ENCODE data around the gene TSPAN16.

DNA sequence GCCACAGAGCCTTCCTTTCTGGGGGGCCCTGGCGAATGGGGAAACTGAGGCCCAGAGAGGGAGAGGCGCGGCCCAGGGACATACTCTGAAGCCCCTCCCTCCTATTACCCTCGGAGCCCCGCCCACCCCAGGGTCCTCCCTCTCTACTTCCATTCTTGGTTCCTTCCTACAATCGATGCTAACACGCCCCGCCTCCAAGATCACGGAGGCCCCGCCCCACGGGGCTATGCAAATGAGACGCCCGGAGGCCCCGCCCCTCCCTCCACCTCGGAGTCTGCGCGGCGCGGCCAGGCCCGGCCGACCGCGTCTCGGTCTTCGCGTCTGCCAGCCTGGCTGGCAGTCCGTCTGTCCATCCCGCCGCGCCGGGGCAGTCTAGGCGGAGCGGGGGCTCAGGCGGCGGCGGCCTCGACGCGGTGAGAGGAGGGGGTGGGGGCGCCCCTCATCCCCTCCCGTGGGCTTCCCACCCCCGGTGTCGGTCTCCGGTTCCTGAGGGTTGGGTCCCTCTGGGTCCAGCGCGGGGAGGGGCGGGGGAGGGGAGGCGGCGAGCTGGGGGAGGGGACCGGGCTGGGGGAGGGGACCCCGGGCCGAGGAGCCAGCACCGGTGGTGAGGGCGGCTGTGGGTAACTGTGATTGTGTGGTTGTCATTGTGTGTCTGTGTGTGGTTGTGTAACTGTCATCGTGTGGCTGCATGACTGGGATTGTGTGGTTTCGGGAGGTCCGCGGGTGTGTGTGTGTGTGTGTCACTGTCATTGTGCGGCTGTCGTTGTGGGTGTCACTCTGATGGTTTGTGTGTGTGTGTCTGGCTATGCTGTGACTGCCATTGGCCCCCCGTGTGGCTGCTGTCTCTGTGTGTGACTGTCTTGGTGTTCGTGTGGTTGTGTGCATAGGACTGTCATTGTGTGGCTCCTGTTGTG, 59.5 kb downstream of the TSPAN16 start, which contains the start of gene PLPPR2:
- TF ChIP-seq, protein P1, sequence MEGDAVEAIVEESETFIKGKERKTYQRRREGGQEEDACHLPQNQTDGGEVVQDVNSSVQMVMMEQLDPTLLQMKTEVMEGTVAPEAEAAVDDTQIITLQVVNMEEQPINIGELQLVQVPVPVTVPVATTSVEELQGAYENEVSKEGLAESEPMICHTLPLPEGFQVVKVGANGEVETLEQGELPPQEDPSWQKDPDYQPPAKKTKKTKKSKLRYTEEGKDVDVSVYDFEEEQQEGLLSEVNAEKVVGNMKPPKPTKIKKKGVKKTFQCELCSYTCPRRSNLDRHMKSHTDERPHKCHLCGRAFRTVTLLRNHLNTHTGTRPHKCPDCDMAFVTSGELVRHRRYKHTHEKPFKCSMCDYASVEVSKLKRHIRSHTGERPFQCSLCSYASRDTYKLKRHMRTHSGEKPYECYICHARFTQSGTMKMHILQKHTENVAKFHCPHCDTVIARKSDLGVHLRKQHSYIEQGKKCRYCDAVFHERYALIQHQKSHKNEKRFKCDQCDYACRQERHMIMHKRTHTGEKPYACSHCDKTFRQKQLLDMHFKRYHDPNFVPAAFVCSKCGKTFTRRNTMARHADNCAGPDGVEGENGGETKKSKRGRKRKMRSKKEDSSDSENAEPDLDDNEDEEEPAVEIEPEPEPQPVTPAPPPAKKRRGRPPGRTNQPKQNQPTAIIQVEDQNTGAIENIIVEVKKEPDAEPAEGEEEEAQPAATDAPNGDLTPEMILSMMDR (IDR thresholded peaks at IDR 0.05) = no peak
- TF ChIP-seq POLR2A (IDR thresholded peaks at IDR 0.05) = peak; percentile 70 to 78
